Measurements from ENCODE around the gene APOL2. TPM values are rescaled to one million over a fixed set of nuclear protein-coding genes. Genes with fewer than 3 reads are reported as not detected.

Gene APOL2
- total RNA-seq, 2 donors from 2014 or later, result 2.1 to 7.9 TPM

DNA sequence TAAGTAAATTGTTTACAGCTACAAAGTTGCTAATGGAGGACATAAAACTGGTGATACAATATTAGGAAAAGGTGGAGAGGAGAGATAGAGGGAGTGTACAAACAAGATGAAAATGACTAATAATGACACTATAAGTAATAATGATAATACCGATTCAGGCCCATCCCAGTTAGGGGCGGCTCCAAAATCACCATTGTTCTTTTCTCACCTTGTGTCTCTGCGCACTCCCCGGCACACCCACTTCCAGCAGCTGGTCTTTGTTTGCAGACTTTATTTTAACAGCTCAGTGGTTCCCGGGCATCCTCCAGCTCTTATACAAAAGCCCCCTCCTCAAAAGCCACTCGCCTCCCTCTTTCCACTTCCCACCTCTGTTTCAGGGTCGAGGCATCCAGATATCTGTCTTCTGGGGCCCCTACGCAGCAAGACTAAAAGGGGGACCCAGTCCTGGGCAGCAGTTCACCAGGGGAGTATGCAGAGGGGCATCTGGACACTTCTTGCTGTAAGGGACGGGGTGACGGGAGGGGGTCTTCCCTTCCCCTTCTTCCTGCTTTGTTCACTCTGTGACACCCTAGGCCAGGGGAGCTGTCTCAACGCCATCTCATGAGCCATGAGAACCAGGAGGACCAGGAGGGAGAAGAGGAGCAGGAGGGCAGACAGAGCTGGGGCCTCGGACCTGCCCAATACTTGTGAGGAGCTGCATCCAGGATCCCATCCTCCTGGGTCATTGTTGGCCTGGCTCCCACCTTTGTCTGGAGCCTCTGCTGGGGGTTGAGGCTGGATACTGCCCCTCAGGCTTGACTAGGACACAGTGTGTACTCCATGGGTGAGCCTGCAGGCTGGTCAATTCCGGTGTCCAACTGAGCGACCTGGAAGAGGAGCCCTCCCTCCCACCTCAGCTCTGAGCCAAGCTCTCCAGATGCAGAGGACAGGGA is 2.7 kb downstream of the APOL2 start:
- no peak overlapping the region for H3K27ac Mint-ChIP-seq
- Histone ChIP-seq H3K4me1 (ENCODE audit: control insufficient read depth, insufficient read depth, low read length) (no peaks in the 10 kb centered on the region), H3K36me3 (ENCODE audit: control insufficient read depth, insufficient read depth, low read length) (no peaks in the 10 kb centered on the region), H3K9me3 (ENCODE audit: control insufficient read depth, low read length) (no peaks in the 10 kb centered on the region), H3K4me3 (ENCODE audit: low read length) (no peak overlapping the region), H3K27me3 (ENCODE audit: control insufficient read depth, insufficient read depth, low read length, poor library complexity, severe bottlenecking) (no peaks in the 10 kb centered on the region), H3K9ac (ENCODE audit: extremely low read depth, low read length, poor library complexity, severe bottlenecking) (no peak overlapping the region), H3K27ac (ENCODE audit: low read depth, low read length) (no peak overlapping the region)
- H3K4me3 Mint-ChIP-seq, result no peak overlapping the region
- no peaks in the 10 kb centered on the region for H3K36me3 Mint-ChIP-seq (ENCODE audit: low read depth)
- peaks cover 16% of the 10 kb centered on the region for H3K4me1 Mint-ChIP-seq
- TF ChIP-seq CTCF (conservative IDR thresholded peaks at IDR 0.05), result no peak
- no peaks in the 10 kb centered on the region for H3K9me3 Mint-ChIP-seq
- DNase-seq, result no peak
- no peaks in the 10 kb centered on the region for H3K27me3 Mint-ChIP-seq (ENCODE audit: insufficient read depth)
- 92 to 93% methylated on average over 8 to 14 of the region's 14 CpGs for WGBS, 2 experiments (ENCODE audit: insufficient coverage in 1 of 2, insufficient read length in 1 of 2)

DNA sequence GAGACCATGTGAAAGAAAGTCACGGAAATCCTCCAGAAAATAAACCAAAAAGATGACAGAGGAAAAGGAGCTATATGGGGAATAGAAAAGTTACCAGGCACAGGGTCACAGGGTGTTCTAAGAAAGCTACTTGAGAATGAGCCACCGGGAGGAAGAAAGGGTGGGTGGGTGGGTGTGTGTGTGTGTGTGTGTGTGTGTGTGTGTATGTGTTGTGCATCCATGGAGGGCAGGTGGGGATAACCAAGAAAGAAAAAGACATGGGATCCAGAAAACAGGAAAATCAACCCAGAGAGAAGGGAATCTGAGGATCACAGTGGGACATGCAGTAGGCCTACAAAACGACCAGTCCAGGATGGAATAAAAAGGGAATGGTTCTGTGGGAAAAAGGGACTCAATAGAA is 3.7 kb downstream of the APOL2 start:
- no peak overlapping the region for H3K27ac Mint-ChIP-seq
- H3K4me1 Mint-ChIP-seq, result peaks cover 21% of the 10 kb centered on the region
- Histone ChIP-seq H3K27ac (ENCODE audit: low read depth, low read length) (no peak overlapping the region), H3K36me3 (ENCODE audit: control insufficient read depth, insufficient read depth, low read length) (no peaks in the 10 kb centered on the region), H3K9me3 (ENCODE audit: control insufficient read depth, low read length) (no peaks in the 10 kb centered on the region), H3K27me3 (ENCODE audit: control insufficient read depth, insufficient read depth, low read length, poor library complexity, severe bottlenecking) (no peaks in the 10 kb centered on the region), H3K4me3 (ENCODE audit: low read length) (no peak overlapping the region), H3K4me1 (ENCODE audit: control insufficient read depth, insufficient read depth, low read length) (no peaks in the 10 kb centered on the region), H3K9ac (ENCODE audit: extremely low read depth, low read length, poor library complexity, severe bottlenecking) (no peak overlapping the region)
- H3K9me3 Mint-ChIP-seq, result no peaks in the 10 kb centered on the region
- TF ChIP-seq CTCF (conservative IDR thresholded peaks at IDR 0.05), result no peak
- H3K27me3 Mint-ChIP-seq (ENCODE audit: insufficient read depth), result no peaks in the 10 kb centered on the region
- no peak for DNase-seq
- 89 to 100% methylated on average over 3 of the region's 3 CpGs for WGBS, 2 experiments (ENCODE audit: insufficient coverage in 1 of 2, insufficient read length in 1 of 2)
- no peaks in the 10 kb centered on the region for H3K36me3 Mint-ChIP-seq (ENCODE audit: low read depth)
- H3K4me3 Mint-ChIP-seq, result no peak overlapping the region

DNA sequence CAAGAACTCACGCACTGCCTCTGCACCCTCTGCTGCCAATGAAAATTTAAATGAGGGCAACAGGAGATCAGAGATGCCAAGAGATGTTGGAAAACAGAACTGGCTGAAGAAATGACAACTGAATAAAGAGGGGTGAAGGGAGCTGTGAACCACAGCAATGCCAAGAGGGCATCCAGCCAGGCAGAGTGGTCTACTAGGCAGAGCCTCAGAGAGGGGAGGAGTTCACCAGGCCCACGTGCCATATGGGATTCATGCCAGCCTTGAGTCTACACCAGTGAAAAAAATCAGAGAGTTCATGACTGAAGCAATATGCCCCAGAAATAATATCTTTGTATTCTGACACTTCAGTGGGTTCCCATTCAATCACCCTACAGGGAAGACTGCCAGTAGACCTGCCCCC is 4.4 kb downstream of the APOL2 start:
- Mint-ChIP-seq H3K27ac (no peak overlapping the region), H3K4me3 (no peak overlapping the region), H3K9me3 (no peaks in the 10 kb centered on the region), H3K36me3 (ENCODE audit: low read depth) (no peaks in the 10 kb centered on the region), H3K4me1 (peaks cover 20% of the 10 kb centered on the region), H3K27me3 (ENCODE audit: insufficient read depth) (no peaks in the 10 kb centered on the region)
- Histone ChIP-seq H3K9me3 (ENCODE audit: control insufficient read depth, low read length) (no peaks in the 10 kb centered on the region), H3K27ac (ENCODE audit: low read depth, low read length) (no peak overlapping the region), H3K36me3 (ENCODE audit: control insufficient read depth, insufficient read depth, low read length) (no peaks in the 10 kb centered on the region), H3K4me1 (ENCODE audit: control insufficient read depth, insufficient read depth, low read length) (no peaks in the 10 kb centered on the region), H3K4me3 (ENCODE audit: low read length) (no peak overlapping the region), H3K27me3 (ENCODE audit: control insufficient read depth, insufficient read depth, low read length, poor library complexity, severe bottlenecking) (no peaks in the 10 kb centered on the region), H3K9ac (ENCODE audit: extremely low read depth, low read length, poor library complexity, severe bottlenecking) (no peak overlapping the region)
- no peak for TF ChIP-seq CTCF (conservative IDR thresholded peaks at IDR 0.05)
- 81 to 93% methylated on average over 2 of the region's 2 CpGs for WGBS, 2 experiments (ENCODE audit: insufficient coverage in 1 of 2, insufficient read length in 1 of 2)
- DNase-seq, result no peak
